GM23338 (cell line): ENCODE measurements around the gene COL8A2. TPM values are rescaled to one million over a fixed set of nuclear protein-coding genes. Genes with fewer than 3 reads are reported as not detected.

Experiments used
- ATAC-seq: fragments of 200-7000 bp; cut with Tn5 transposase; 3 replicates; pipeline ENCODE4 v1.9.1; 2020
- DNase-seq: peaks from one replicate; pipeline ENCODE4 v3.0.0-alpha.2; 2015; ENCODE audit warnings: low spot score
- H2AFZ ChIP-seq: fragments of 200-600 bp; sonication (generic); 2 replicates; pipeline ENCODE4 v1.8.0; 2016; ENCODE audit warnings: antibody characterized with exemption, mild to moderate bottlenecking, moderate library complexity
- H3F3A ChIP-seq: fragments of 200-600 bp; sonication (generic); replicated peaks from 2 replicates; pipeline ENCODE4 v1.8.0; 2017; ENCODE audit warnings: antibody characterized with exemption, mixed run types, low read depth
- H3K27ac ChIP-seq: fragments of 200-600 bp; sonication (generic); 2 replicates; pipeline ENCODE4 v1.6.1; 2016; ENCODE audit warnings: low read depth
- H3K27me3 ChIP-seq: fragments of 200-600 bp; sonication (generic); 2 replicates; pipeline ENCODE4 v1.8.0; 2016; ENCODE audit warnings: mild to moderate bottlenecking, mixed run types, moderate library complexity; ENCODE audit not compliant: insufficient read depth
- H3K36me3 ChIP-seq: fragments of 200-600 bp; sonication (generic); 2 replicates; pipeline ENCODE4 v1.8.0; 2016; ENCODE audit warnings: mild to moderate bottlenecking; ENCODE audit not compliant: insufficient read depth
- H3K4me1 ChIP-seq: fragments of 200-600 bp; sonication (generic); 2 replicates; pipeline ENCODE4 v1.8.0; 2016; ENCODE audit warnings: mild to moderate bottlenecking, moderate library complexity; ENCODE audit not compliant: insufficient read depth
- H3K4me2 ChIP-seq: fragments of 200-600 bp; sonication (generic); 2 replicates; pipeline ENCODE4 v1.7.1; 2017; ENCODE audit warnings: mixed run types
- H3K4me3 ChIP-seq: fragments of 200-600 bp; sonication (generic); 2 replicates; pipeline ENCODE4 v1.6.1; 2016; ENCODE audit warnings: mixed run types
- H3K79me2 ChIP-seq: fragments of 200-600 bp; sonication (generic); replicated peaks from 2 replicates; pipeline ENCODE4 v1.8.0; 2017; ENCODE audit warnings: mild to moderate bottlenecking; ENCODE audit not compliant: insufficient read depth
- H3K9me2 ChIP-seq: fragments of 200-600 bp; sonication (generic); 2 replicates; pipeline ENCODE4 v1.8.0; 2017; ENCODE audit not compliant: insufficient read depth
- H4K20me1 ChIP-seq: fragments of 200-600 bp; sonication (generic); replicated peaks from 2 replicates; pipeline ENCODE4 v1.8.0; 2017; ENCODE audit warnings: mild to moderate bottlenecking; ENCODE audit not compliant: insufficient read depth
- H3K27ac Mint-ChIP-seq: 2 replicates; pipeline ENCODE4 v1.8.0; 2020; ENCODE audit warnings: inconsistent platforms, mild to moderate bottlenecking, moderate library complexity, mixed read lengths
- H3K27me3 Mint-ChIP-seq: 3 replicates; pipeline ENCODE4 v1.8.0; 2022; ENCODE audit warnings: low read depth, mild to moderate bottlenecking, moderate library complexity, mixed read lengths, inconsistent platforms; ENCODE audit not compliant: insufficient read depth, poor library complexity
- H3K36me3 Mint-ChIP-seq: 3 replicates; pipeline ENCODE4 v1.8.0; 2021; ENCODE audit warnings: low read depth, mild to moderate bottlenecking, inconsistent platforms, moderate library complexity, mixed read lengths
- H3K4me1 Mint-ChIP-seq: 3 replicates; pipeline ENCODE4 v1.8.0; 2020; ENCODE audit warnings: mild to moderate bottlenecking, inconsistent platforms, mixed read lengths
- H3K4me3 Mint-ChIP-seq: 3 replicates; pipeline ENCODE4 v1.8.0; 2021; ENCODE audit warnings: moderate library complexity, mild to moderate bottlenecking, inconsistent platforms, mixed read lengths
- H3K9me3 Mint-ChIP-seq: 3 replicates; pipeline ENCODE4 v1.8.0; 2020; ENCODE audit warnings: moderate library complexity, mild to moderate bottlenecking, inconsistent platforms, mixed read lengths
- CREB1 ChIP-seq: fragments of 250-450 bp; sonication (Bioruptor Pico); IDR thresholded peaks from 2 replicates; pipeline ENCODE4 v1.5.0; 2020; ENCODE audit warnings: low read depth, mild to moderate bottlenecking, moderate library complexity
- CTCF ChIP-seq, 2 experiments: fragments of 200-600 bp in 1 of 2; sonication (generic) in 1 of 2; conservative IDR thresholded peaks; 2 replicates each; pipeline versions ENCODE4 v1.5.1 to v1.6.1; 2016 to 2017; ENCODE audit warnings: antibody characterized with exemption in 2 of 2, low read depth in 2 of 2, mild to moderate bottlenecking in 2 of 2, moderate library complexity in 1 of 2
- ETS1 ChIP-seq: IDR thresholded peaks from 2 replicates; pipeline ENCODE4 v1.6.1; 2016; ENCODE audit warnings: antibody characterized with exemption
- EZH2 ChIP-seq: fragments of 200-600 bp; sonication (generic); IDR thresholded peaks from one replicate; pipeline ENCODE4 v1.8.0; 2017; ENCODE audit warnings: antibody characterized with exemption, mild to moderate bottlenecking, low read depth; ENCODE audit not compliant: unreplicated experiment
- EZH2phosphoT487 ChIP-seq: fragments of 200-600 bp; sonication (generic); IDR thresholded peaks from one replicate; pipeline ENCODE4 v1.8.1; 2018; ENCODE audit warnings: antibody characterized with exemption; ENCODE audit not compliant: unreplicated experiment
- JUNB ChIP-seq: IDR thresholded peaks from one replicate; pipeline ENCODE4 v1.6.1; 2016; ENCODE audit warnings: antibody characterized with exemption; ENCODE audit not compliant: unreplicated experiment
- NANOG ChIP-seq: IDR thresholded peaks from 2 replicates; pipeline ENCODE4 v1.6.1; 2016; ENCODE audit warnings: antibody characterized with exemption, borderline replicate concordance
- POLR2AphosphoS5 ChIP-seq: IDR thresholded peaks from 2 replicates; pipeline ENCODE4 v1.6.1; 2016; ENCODE audit warnings: antibody characterized with exemption, low read depth
- REST ChIP-seq: IDR thresholded peaks from one replicate; pipeline ENCODE4 v1.6.1; 2018; ENCODE audit warnings: antibody characterized with exemption; ENCODE audit not compliant: unreplicated experiment
- STAT1 ChIP-seq: IDR thresholded peaks from one replicate; pipeline ENCODE4 v1.6.1; 2016; ENCODE audit warnings: antibody characterized with exemption; ENCODE audit not compliant: unreplicated experiment
- ZNF114 ChIP-seq: fragments of 250-450 bp; sonication (Bioruptor Pico); IDR thresholded peaks from 2 replicates; pipeline ENCODE4 v1.5.0; 2020; ENCODE audit warnings: mild to moderate bottlenecking, moderate library complexity
- ZNF331 ChIP-seq: fragments of 250-450 bp; sonication (Bioruptor Pico); IDR thresholded peaks from 2 replicates; pipeline ENCODE4 v1.5.0; 2020; ENCODE audit warnings: low read depth, mild to moderate bottlenecking, moderate library complexity
- ZNF462 ChIP-seq: fragments of 250-450 bp; sonication (Bioruptor Pico); IDR thresholded peaks from 2 replicates; pipeline ENCODE4 v1.5.0; 2020; ENCODE audit warnings: mild to moderate bottlenecking, moderate library complexity
- polyA plus RNA-seq: library from polyadenylated mRNA; unstranded; fragments of >200 nt; fragmentation: Nextera tagmentation; extraction: Ambion mirVana; gene quantifications from 2 replicates; pipeline ENCODE4 v1.2.1, GENCODE V29; 2016
- total RNA-seq: library from RNA; depleted of rRNA; stranded (reverse); fragments of >200 nt; shearing (Covaris generic); gene quantifications from 2 replicates; pipeline ENCODE4 v1.2.3, GENCODE V29; 2014

Gene COL8A2
- total and polyA plus RNA-seq, 2 experiments from 2014 or later = 0.95 to 4.9 TPM

- Histone ChIP-seq H3K27ac (no peak overlapping the region), H3K4me3 (no peak overlapping the region), H2AFZ (no peak overlapping the region), H3K4me2 (no peak overlapping the region), H4K20me1 (peaks cover 13% of the 10 kb centered on the region), H3K79me2 (peaks cover 20% of the 10 kb centered on the region), H3K4me1 (peaks cover 13% of the 10 kb centered on the region), H3K27me3 (no peaks in the 10 kb centered on the region), H3K36me3 (no peaks in the 10 kb centered on the region), H3F3A (peaks cover 7% of the 10 kb centered on the region; the same call in 1 of the 2 replicates), H3K9me2 (no peaks in the 10 kb centered on the region)
- no peak for TF ChIP-seq EZH2
- TF ChIP-seq NANOG = no peak
- no peak for TF ChIP-seq ETS1
- TF ChIP-seq ZNF331 (CRISPR knock-in tag) = no peak
- TF ChIP-seq CTCF (conservative IDR thresholded peaks at IDR 0.05; ENCODE audit: low read depth in 2 of 2) = no peak
- TF ChIP-seq REST = no peak
- TF ChIP-seq JUNB = no peak
- no peak for TF ChIP-seq CREB1 (CRISPR knock-in tag)
- TF ChIP-seq ZNF114 = no peak
- no peak for TF ChIP-seq POLR2AphosphoS5
- TF ChIP-seq ZNF462 (CRISPR knock-in tag) = no peak
- no peak for TF ChIP-seq STAT1
- no peak for TF ChIP-seq EZH2phosphoT487
- ATAC-seq (no peak), DNase-seq (no peak)
- Mint-ChIP-seq H3K36me3 (no peaks in the 10 kb centered on the region; the same call in 1 of the 3 replicates), H3K4me3 (no peak overlapping the region), H3K27me3 (peaks cover 8% of the 10 kb centered on the region), H3K27ac (no peak overlapping the region), H3K9me3 (no peaks in the 10 kb centered on the region), H3K4me1 (peaks cover 20% of the 10 kb centered on the region)
Observed at GRCh38 chr1:36165145-36165544, 40.1 kb upstream of the COL8A2 start.
